GM19372 (cell line): ENCODE measurements around the gene PRDM15.
"Not testable (repeated sequence)": the region's sequence is repeated elsewhere in the genome, so short reads cannot be mapped to it uniquely, and the experiment has no call there.

Source experiments
- ATAC-seq: cut with Tn5 transposase; IDR thresholded peaks from one replicate; pipeline ENCODE4 v1.9.1; 2021; ENCODE audit warnings: mild to moderate bottlenecking, low read depth, moderate library complexity; ENCODE audit not compliant: unreplicated experiment

The PRDM15 gene

DNA sequence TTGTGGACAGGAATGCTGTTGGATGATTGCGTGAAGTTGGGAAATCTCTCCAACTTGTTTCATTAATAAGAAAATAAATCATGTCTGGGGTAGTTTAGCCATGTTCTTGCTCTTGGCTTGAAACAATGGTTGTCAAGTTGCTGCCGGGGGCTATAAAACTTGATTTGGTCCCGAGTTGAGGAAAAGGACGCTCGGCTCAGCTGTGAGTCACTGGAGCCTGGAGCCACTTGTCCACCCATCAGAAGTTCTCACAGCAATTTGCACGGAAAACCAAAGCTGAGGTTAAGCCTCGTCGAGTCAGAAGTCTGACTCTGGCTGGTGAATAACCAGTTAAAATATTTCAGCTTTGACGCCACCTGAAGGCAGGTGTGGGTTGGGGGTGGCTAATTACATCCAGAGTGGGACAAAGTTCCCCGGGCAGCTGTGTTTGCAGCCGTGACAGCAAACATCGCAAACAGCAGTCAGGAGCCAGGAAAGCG is 92.6 kb downstream of the PRDM15 start:
- ATAC-seq: no peak

DNA sequence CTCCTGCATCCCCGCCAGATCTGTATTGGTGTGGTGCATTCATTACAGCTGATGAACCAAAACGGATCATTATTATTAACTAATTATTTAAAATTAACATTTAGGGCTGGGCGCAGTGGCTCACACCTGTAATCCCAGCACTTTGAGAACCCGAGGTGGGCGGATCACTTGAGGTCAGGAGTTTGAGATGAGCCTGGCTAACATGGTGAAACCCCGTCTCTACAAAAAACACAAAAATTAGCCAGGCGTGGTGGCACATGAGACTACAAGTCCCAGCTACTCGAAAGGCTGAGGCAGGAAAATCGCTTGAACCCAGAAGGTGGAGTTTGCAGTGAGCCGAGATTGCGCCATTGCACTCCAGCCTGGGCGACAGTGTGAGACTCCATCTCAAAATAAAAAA is 93.9 kb downstream of the PRDM15 start:
- not testable (repeated sequence) for ATAC-seq

DNA sequence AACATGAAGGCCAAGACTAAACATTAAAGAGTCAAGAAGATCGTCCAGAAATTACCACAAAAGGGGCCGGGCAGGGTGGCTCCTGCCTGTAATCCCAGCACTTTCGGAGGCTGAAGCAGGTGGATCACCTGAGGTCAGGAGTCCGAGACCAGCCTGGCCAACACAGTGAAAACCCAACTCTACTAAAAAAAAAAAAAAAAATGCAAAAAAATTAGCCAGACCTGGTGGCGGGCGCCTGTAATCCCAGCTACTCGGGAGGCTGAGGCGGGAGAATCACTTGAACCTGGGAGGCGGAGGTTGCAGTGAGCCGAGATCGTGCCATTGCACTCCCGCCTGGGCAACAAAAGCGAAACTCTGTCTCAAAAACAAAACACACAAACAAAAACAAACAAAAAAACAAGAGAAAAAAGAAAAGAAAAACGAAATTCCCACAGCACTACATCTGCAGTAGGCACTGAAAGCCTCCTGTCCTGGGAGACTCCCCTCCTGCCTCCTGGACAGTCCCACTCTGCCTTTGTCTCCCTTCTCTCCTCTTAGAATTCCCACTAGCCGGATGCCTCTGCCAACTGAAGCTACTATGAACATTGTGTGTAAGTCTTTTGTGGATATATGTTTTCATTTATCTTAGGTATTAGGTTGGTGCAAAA is 94.6 kb downstream of the PRDM15 start:
- ATAC-seq: no peak

DNA sequence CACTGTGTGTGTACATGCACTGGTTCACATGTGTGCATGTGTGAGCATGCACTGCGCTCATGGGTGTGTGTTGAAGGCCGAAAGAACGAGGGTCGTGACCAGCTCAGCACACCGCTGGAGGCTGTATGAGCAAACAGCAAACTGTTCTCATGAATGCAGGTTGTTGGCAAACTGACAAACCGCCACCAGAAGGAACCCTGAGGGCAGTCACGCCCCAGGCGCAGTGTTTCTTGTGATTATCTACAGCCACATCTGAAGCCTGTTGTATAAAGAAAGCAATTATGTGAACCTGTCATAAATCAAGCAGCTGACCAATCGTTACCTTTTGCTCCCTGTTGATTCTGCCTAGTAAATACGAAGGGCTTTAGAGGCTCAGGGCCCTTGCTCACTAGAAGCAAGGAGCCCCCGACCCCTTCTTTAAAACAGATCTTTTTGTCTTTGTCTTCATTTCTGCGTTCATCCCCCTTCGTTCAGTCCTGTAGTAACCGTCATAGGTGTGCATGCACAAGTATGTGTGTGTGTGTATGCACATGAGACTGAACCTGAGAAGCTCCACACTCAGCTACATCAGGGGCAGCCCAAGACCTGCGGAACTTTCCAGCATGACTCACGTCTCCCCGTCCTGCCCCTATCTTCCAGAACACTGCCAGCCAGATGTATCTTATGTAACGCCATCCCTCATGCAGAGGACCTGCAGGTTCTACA is 95.5 kb downstream of the PRDM15 start:
- no peak for ATAC-seq

DNA sequence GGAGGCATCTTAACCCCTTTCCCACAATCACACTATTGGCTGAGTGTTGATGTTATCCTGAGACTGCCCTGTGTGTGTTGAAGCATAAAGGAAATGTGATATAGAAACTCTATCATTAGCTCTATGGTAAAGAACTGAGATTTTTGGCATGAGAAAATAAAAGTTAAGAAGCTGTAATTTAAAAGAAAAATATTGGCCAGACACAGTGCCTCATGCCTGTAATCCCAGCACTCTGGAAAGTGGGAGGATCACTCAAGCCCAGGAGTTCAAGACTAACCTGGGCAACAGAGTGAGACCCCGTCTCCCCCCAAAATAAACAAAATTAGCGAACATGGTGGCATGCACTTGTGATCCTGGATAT is 98.1 kb downstream of the PRDM15 start:
- no peak for ATAC-seq

DNA sequence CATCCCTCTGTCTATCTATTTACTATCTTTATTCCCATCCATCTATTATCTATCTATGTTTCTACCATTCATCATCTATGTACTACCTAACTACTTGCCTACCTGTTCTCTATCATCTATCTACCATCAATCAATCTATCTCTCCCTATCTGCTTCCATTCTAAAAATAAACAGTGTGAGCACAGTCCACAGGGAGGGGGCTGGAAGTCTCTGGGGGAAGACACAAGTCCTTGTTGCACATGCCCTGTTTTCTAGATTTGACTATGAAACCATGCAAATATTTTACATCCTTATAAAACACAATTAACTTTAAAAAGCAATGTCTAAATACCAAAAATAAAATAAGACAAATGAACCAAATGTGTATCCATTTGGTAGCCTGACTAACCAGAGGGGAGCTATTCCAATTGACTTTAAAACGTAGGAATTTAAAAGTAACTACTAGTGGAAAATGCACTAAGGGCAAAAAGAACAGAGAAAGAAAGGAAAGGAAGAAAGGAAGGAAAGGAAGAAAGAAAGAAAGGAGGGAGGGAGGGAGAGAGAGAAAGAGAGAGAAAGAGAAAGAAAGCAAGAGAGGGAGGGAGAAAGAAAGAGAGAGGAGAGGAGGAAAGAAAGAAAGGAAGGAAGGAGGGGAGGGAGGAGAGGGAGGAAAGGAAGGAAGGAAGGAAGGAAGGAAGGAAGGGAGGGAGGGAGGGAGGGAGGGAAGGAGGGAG is 98.7 kb downstream of the PRDM15 start:
- no peak for ATAC-seq

DNA sequence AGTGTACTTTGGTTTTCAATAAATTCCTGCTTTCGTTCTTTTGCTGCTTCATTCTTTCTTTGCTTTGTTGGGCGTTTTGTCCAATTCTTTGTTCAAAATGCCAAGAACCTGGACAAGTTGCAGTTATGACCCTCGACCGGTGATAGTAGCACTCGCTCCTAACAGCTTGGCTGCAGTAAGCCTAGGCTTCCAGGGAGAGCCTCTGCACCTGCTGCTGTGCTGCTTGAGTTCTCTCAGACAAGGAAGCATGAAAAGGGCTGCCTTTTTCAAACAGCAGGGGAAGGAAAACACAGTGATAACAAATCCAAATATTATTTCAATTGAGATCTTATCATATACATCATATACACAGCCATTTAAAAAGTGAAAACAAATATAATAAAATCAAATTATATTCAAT is 99.5 kb downstream of the PRDM15 start:
- no peak for ATAC-seq

DNA sequence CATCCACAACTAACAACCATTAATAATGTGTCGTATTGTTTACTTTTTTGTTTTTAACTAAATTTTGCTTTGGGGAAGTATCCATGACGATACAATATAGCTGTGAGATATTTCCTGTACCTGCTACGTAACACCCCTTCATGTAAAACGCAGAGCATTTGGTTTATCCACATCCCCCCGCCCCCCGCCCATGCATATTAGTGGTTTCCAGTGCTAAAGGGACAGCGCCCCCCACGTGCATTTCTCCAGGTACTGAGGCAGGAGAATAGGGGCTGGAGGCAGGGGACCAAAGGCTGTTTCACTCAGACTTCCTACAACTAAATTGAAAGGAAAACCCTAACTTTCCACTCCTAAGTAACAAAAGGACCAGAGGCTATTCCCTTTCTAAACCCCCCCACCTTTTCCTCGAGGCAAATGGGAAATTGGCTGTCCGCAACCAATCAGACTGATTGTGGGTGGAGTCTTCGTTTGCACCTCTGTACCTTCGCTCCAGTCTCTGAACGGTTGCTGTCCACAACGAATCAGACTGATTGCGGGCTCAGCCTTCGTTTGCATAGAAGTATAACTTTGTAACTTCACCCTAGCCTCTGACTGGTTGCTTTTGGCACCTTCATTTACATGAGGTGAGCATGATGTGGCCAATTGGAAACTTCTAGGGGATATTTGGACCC is 100.1 kb downstream of the PRDM15 start:
- ATAC-seq: no peak

DNA sequence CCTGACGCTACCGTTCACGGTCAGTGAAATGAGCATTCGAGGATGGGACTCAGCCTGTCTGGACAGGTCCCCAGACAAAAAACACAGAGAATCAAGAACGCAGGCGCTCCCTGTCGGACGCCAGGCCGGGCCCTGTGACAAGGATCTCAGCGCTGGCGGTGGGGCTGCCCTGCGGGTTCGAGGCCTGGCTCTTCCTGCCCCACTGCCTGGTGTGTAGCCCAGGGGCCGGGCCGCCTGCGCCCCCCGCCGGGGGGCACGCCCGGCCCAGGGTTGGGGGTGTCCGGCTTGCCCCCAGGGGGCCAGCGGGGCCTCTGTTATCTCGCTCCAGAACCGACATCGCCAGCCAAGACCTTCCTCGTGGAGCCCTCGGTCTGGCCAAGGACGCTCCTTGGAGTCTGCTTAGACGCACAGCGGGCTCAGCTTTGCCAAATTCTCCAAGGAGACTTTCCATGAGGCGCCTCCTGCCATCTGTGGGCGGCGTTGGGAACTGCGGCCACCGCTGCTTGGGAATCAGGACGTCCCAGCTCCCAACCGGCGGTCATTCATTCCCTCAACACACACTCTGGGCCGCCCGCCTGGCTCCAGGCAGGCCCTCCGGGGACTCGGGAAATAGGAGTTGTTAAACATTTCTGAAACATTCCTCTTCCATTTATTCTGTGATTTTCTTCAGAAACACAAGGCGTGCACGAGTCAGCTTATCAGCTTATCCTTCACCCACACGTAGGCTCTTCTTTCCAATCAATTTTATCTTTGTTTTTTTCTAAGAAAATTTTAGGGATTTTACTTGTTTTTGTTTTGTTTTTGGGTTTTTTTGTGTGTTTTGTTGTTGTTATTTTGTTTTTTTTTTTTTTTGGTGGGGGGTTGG is 101.0 kb downstream of the PRDM15 start:
- ATAC-seq: no peak

DNA sequence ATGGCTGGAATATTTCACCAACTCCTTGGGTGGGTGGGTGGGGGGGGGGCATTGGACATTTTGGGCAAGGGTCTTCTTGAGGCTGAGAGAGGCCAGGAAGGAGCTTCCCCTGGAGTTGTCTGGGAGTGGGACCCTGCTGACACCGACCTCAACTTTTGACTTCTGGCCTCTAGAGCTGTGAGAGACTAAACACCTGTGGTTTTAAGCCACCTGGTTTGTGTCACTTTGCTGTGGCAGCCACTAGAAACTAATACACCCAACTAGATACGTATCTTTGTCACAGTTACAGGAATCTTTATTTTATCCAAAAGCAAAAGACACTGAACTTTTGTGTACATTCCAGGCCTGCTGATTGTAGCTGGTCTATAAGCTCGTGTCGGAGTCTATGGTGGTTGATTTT is 102.4 kb downstream of the PRDM15 start:
- no peak for ATAC-seq

DNA sequence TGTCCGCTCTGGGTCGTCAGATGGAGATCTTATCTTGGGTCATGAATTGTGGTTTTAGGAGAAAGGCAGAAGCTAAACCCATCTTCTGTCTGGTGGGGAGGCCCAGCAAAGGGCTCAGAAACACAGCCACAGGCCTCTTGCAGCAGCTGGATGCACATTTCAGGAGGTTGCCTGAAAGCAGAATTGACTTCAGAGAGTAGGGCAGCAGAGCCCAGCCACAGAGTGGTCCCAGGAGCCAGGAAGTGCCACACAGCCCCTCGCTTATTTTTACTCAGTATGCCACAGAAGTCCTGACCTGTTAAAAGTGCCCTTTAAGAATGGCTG is 104.0 kb downstream of the PRDM15 start:
- no peak for ATAC-seq

DNA sequence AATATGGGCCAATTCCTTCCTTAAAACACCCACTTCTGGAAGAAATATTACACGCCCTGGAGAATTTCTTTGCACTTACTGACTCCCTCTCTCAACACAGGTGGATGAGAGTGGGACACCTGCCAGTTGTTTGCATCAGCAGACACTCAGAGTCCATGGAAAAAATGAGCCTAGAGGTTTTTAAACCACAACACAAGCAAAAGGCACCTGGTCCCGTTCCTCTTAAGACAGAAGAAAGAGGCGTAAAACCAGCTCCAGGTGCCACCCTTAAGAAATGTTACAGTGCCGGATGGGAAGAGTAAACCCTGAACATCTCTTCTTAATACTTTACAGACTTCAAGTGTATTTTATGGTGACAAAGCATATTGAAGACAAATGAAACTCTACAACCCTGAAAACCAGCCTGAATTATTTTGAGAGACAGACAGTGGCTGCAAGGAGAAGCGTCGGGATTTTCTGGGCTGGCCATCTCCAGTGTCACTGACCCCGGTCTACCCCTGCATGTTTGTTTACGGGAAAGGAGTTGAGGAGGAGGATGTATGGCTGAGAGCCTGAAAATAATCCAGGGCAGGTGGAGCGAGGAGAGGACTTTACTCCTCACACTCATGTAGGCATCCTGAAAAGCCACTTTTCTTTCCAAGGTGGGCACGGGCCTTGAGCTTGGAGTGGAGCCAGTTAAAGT is 104.5 kb downstream of the PRDM15 start:
- ATAC-seq: no peak

DNA sequence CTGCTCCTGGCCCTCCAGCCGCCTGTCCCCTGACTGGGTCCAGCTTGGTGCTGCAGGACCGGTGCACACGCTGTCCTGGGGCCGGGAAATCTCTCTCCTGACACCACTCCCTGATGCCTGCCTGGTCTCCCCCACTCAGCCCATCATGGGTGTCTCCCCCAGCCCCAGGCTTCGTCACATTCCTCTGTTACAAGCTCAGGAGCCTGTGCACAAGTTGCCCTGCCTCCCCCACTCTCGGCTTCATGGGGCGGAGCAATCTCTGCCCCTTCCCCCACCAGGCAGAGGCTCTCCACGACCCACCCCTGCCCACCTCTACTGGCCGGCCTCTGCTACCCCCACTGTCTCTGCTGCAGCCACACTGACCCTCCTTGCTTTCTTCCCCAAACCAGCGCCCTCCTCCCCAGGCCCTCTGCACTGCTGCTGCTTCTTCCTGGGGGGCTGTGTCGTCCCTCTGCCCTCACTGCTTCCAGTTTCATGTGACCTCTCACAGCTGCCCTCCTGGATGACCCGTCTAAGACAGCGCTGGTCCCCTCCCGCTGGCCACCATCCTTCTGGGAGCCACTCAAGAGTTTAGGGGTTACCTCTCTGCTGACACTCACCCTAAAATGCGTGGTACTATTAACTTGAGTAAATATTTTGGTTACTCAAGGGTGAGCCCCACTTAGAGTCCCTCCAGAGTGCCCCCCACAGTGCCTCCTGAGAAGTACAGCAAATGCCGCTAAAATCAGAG is 106.6 kb downstream of the PRDM15 start:
- no peak for ATAC-seq

DNA sequence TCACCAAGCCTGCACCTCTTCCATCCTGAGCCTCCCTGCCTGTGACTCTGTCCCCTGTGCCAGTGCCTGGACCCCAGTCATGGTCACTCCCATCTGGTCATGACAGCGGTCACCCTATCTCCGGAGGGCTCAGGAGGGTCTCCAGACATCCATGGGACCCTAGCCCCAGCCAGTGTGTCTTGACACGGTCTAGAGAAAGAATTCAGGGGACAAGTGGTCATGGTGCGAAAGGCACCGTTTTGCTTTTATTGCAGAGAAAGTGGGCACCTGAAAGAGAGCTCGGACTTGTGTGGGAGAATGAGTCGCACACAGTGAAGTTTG is 107.6 kb downstream of the PRDM15 start:
- no peak for ATAC-seq

DNA sequence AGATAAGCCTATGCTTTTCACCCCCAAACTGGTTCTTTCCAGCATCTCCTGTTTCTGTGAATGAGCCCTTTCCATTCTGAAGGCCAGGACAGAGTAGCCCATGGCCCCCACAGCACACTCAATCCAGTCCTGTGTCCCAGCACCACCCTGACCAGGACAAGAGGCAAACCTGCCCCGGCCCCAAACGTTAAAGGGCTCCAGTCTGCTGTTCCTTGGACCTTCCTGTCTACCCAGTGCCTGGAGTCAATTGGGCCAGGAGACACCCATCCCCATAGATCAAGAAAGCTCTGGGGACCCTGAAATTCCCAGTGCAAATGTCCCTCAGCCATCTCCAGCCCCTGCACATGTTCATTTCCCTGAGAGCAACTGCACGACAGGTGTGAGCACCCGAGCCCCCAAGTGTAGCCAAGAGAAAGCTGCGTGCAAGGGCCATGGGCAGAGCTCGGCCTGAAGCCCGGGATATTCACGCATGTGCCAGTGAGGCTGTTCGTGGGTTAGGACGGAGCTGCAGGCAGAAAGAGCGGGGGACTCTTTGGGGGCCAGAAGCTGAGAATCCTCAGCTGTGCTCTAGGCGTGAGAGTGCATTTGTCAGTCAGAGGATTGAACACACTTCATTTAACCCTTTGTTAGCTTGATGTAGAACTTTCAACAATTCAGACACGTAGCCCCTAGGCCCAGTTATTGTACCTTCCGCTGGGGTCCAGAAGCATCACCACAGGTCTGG is 108.1 kb downstream of the PRDM15 start:
- ATAC-seq: no peak

DNA sequence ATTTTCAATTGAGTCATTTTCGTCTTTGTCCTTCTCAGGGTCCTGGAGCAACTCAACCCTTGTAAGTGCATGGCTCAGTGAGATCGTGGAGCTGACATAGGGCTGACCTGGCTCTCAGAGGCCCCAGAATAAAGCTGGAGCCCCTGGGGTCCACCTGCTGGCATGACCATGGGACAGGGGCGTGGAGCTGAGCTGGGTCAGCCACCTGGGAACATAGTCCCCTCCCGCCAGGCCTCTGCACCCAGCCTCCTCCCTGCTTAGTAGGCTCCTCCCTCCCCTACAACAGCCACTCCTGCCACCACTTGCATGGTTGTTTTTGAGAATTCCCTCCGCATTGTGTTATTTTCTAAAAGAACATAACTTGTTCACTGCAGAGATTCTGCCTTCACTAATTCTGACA is 109.2 kb downstream of the PRDM15 start:
- ATAC-seq: no peak

DNA sequence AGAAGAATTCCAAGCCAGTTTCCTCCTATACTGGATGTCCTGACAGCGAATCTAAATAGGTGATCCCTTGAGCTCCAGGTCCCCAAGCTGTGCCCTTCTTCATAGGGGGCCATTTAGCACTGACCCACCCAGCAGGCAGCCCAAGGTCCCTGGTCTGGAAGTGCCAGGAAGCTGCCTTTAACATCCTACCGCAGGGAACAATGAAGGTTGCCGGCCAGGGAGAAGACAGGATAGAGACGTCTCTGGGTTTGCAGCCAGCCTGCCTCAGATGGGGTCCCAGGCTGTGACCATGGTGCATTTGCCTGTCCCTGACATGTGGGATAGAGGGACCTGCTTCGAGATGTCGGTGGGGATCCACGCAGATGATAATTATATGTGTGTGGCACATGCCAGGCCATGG is 109.6 kb downstream of the PRDM15 start:
- ATAC-seq: no peak

DNA sequence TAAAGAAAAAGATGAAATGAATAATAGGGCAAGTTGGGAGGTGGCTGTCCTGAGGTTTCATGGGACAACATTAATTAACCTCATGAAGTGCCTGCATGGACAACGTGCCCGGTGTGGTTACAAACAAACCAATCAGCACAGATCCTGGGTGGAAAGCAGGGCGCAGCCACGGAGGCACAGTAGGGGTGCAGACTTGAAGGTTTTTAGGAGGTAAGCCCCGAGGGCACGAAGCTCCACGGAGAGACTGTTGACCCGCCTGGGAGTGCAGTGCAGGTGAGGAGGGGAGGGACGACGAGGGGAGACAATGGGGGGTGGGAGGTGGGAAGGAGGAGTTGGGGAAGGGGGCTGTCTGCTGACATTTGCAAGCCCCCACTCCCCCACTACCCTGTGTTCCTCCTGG is 110.0 kb downstream of the PRDM15 start:
- no peak for ATAC-seq
